ENCODE measurements around the gene COL26A1. TPM values are rescaled to one million over a fixed set of nuclear protein-coding genes. Genes with fewer than 3 reads are reported as not detected.

The COL26A1 gene
- total RNA-seq, 6 experiments from 2014 or later, result 1.4 to 5.4 (median 3.0) TPM

DNA sequence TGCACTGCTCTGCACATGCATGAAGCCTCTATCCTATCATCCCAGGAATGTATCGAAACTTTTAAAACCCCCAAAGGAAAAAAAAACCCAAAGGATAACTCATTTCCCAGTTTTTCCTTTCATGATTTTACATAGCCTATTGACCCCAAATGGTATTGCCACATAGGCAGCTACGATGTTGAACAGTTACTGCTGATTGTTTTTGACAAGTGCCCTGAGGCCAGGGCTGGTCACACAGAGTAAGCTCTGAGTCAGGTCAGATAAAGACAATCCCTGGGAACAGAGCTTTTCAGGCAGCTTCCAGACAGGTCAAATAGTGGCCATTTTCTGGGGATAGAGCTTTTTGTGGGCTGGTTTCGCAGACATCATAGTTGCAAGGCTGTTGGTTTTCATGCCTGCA lies 214.3 kb downstream of the COL26A1 start:
- Histone ChIP-seq H3K4me1 (no peaks in the 10 kb centered on the region), H3K27me3 (no peaks in the 10 kb centered on the region), H3K36me3 (no peaks in the 10 kb centered on the region), H3K9me3 (no peaks in the 10 kb centered on the region), H3K27ac (no peak overlapping the region), H3K4me3 (no peak overlapping the region)
- ATAC-seq (no peak), DNase-seq (no peak)
- TF ChIP-seq POLR2A (IDR thresholded peaks at IDR 0.05), result no peak
- TF ChIP-seq, protein P1, sequence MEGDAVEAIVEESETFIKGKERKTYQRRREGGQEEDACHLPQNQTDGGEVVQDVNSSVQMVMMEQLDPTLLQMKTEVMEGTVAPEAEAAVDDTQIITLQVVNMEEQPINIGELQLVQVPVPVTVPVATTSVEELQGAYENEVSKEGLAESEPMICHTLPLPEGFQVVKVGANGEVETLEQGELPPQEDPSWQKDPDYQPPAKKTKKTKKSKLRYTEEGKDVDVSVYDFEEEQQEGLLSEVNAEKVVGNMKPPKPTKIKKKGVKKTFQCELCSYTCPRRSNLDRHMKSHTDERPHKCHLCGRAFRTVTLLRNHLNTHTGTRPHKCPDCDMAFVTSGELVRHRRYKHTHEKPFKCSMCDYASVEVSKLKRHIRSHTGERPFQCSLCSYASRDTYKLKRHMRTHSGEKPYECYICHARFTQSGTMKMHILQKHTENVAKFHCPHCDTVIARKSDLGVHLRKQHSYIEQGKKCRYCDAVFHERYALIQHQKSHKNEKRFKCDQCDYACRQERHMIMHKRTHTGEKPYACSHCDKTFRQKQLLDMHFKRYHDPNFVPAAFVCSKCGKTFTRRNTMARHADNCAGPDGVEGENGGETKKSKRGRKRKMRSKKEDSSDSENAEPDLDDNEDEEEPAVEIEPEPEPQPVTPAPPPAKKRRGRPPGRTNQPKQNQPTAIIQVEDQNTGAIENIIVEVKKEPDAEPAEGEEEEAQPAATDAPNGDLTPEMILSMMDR (IDR thresholded peaks at IDR 0.05), result no peak
- intact Hi-C loops (cut with DNase I), result no loop called here
- WGBS (ENCODE audit: insufficient coverage, low coverage, low lambda C conversion rate, missing lambda C conversion rate), result 65% methylated on average over 2 of the region's 3 CpGs

DNA sequence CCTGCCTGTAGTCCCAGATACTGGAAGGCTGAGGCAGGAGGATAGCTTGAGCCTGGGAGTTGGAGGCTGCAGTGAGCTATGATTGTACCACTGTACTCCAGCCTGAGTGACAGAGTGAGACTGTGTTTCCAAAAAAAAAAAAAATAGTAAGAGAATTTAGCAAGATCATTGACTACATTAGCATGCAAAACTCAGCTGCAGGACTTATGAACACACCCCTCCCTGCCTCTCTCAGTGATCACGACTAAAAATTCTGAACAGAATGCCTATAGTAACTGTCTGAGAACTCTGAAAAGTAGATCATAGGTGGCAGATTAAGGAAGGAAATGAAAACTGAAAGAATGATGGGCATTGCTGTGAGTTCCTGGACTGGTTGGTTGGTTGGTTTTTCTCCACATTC lies 215.9 kb downstream of the COL26A1 start:
- 45% methylated on average over 1 of the region's 1 CpG for WGBS (ENCODE audit: insufficient coverage, low coverage, low lambda C conversion rate, missing lambda C conversion rate)
- Histone ChIP-seq H3K4me1 (no peaks in the 10 kb centered on the region), H3K36me3 (no peaks in the 10 kb centered on the region), H3K27me3 (no peaks in the 10 kb centered on the region), H3K4me3 (no peak overlapping the region), H3K27ac (no peak overlapping the region), H3K9me3 (peaks cover 0 to 4% (median 0%) of the 10 kb centered on the region in 4 donors)
- TF ChIP-seq, protein P1 (IDR thresholded peaks at IDR 0.05), result no peak
- TF ChIP-seq POLR2A (IDR thresholded peaks at IDR 0.05), result no peak
- ATAC-seq (no peak), DNase-seq (no peak)
- intact Hi-C loops (cut with DNase I), result no loop called here

DNA sequence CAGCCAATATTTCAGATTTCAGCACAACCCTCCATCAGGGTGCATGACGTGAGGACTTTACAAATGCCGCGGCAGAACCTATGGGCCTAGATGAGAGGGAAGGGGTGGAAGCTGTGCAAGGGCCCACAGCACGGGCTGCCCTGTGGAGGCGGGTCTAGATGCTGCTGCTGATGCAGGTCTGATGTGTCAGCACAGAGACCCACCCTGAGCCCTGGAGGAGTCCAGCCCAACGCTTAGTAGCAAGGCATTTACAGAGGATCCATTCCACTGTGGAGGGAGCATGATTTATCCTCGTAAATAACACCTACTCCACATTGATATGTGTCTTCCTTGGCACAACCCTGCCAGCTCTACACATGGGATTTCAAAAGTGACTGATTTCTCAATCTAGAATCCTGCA lies 217.9 kb downstream of the COL26A1 start:
- TF ChIP-seq, protein P1 (IDR thresholded peaks at IDR 0.05), result no peak
- TF ChIP-seq POLR2A (IDR thresholded peaks at IDR 0.05), result no peak
- Histone ChIP-seq H3K4me3 (no peak overlapping the region), H3K4me1 (no peaks in the 10 kb centered on the region), H3K9me3 (peaks cover 0 to 4% (median 0%) of the 10 kb centered on the region in 4 donors), H3K27ac (no peak overlapping the region), H3K36me3 (no peaks in the 10 kb centered on the region), H3K27me3 (no peaks in the 10 kb centered on the region)
- DNase-seq, result no peak
- no peak for ATAC-seq
- 96% methylated on average over 4 of the region's 7 CpGs for WGBS (ENCODE audit: insufficient coverage, low coverage, low lambda C conversion rate, missing lambda C conversion rate)
- intact Hi-C loops (cut with DNase I), result no loop called here

DNA sequence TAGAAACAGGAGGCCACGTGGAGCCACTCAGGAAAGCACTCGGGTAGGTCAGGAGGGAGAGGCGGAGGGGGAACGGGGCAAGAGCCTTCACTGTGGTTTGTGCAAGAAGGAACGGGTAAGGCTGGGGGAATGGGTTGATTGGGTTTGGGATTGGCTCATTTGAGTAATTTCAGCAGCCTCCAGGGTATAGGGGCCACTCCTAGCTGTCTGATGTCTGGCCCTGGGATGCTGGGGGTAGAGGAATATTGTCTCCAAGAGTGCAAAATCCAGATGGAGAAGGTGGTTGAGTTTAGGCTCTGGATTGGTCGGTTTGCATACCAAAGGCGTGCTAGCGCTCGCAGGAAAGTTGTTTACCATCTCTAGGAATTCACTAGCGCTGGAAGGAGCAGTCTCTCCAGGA lies 219.2 kb downstream of the COL26A1 start:
- Histone ChIP-seq H3K27me3 (no peaks in the 10 kb centered on the region), H3K36me3 (no peaks in the 10 kb centered on the region), H3K4me1 (no peaks in the 10 kb centered on the region), H3K4me3 (no peak overlapping the region), H3K27ac (no peak overlapping the region), H3K9me3 (peaks cover 0 to 4% (median 0%) of the 10 kb centered on the region in 4 donors)
- ATAC-seq, result no peak
- 58% methylated on average over 9 of the region's 10 CpGs for WGBS (ENCODE audit: insufficient coverage, low coverage, low lambda C conversion rate, missing lambda C conversion rate)
- DNase-seq, result no peak
- TF ChIP-seq, protein P1 (IDR thresholded peaks at IDR 0.05), result no peak
- no peak for TF ChIP-seq POLR2A (IDR thresholded peaks at IDR 0.05)
- intact Hi-C loops (cut with DNase I), result no loop called here

DNA sequence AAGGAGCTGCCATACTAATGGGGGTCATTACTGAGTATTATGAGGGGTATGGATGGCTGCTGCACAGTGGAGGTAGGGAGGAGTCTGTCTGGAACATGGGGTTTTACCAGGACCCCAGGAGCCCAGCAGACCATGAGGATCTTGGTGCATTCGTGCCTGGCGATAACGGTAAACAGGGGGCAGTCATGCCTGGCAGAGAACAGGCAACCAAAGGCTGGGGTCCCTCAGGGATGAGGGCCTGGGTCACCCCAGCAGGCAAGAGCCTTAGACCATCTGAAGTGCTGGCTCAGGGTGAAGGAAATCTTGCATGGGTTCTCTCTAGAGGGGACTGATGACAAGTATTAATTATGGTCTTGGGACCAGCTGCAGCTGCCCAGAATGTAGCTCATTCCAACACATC lies 220.3 kb downstream of the COL26A1 start:
- no peak overlapping the region for H3K4me3 ChIP-seq
- WGBS (ENCODE audit: insufficient coverage, low coverage, low lambda C conversion rate, missing lambda C conversion rate), result 73% methylated on average over 3 of the region's 3 CpGs
- TF ChIP-seq POLR2A (IDR thresholded peaks at IDR 0.05), result no peak
- TF ChIP-seq, protein P1 (IDR thresholded peaks at IDR 0.05), result no peak
- H3K27ac ChIP-seq, result no peak overlapping the region
- DNase-seq (no peak), ATAC-seq (no peak)
- H3K36me3 ChIP-seq, result no peaks in the 10 kb centered on the region
- H3K27me3 ChIP-seq, result no peaks in the 10 kb centered on the region
- intact Hi-C loops (cut with DNase I), result no loop called here
- peaks cover 0 to 4% (median 0%) of the 10 kb centered on the region in 4 donors for H3K9me3 ChIP-seq
- no peaks in the 10 kb centered on the region for H3K4me1 ChIP-seq
